Measurements from ENCODE around the gene PDE4D. TPM values are rescaled to one million over a fixed set of nuclear protein-coding genes. Genes with fewer than 3 reads are reported as not detected.

PDE4D gene
- total RNA-seq, 1 donor from 2014 or later = 11.8 TPM

DNA sequence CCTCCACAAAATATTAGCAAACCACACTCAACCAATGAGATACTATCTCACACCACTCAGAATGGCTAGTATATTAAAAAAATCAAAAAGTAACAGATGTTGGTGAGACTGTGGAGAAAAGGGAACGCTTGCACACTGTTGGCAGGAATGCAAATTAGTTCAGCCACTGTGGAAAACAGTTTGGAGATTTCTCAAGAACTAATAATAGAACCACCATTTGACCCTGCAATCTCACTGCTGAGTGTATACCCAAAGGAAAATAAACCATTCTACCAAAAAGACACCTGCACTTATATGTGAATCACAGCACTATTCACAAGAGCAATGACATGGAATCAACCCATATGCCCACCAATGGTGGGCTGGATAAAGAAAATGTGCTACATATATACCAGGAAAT, 393.5 kb downstream of the PDE4D start:
- TF ChIP-seq, protein P1, sequence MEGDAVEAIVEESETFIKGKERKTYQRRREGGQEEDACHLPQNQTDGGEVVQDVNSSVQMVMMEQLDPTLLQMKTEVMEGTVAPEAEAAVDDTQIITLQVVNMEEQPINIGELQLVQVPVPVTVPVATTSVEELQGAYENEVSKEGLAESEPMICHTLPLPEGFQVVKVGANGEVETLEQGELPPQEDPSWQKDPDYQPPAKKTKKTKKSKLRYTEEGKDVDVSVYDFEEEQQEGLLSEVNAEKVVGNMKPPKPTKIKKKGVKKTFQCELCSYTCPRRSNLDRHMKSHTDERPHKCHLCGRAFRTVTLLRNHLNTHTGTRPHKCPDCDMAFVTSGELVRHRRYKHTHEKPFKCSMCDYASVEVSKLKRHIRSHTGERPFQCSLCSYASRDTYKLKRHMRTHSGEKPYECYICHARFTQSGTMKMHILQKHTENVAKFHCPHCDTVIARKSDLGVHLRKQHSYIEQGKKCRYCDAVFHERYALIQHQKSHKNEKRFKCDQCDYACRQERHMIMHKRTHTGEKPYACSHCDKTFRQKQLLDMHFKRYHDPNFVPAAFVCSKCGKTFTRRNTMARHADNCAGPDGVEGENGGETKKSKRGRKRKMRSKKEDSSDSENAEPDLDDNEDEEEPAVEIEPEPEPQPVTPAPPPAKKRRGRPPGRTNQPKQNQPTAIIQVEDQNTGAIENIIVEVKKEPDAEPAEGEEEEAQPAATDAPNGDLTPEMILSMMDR (conservative IDR thresholded peaks at IDR 0.05) = no peak
- H3K36me3 Mint-ChIP-seq (ENCODE audit: low read depth) = no peaks in the 10 kb centered on the region

DNA sequence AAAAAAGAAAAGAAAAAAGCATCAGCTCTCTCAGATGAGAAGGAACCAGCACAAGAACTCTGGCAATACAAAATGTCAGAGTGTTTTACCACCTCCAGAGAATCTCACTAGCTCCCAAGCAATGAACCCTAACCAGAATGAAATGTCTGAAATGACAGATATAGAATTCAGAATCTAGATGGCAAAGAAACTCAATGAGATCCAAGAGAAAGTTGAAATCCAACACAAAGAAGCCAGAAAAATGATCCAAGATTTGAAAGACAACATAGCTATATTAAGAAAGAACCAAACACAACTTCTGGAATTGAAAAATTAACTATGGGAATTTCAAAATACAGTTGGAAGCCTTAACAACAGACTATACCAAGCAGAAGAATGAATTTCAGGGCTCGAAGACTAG, 396.3 kb downstream of the PDE4D start:
- Mint-ChIP-seq H3K4me3 (no peak overlapping the region), H3K27ac (ENCODE audit: unreplicated experiment) (no peak overlapping the region), H3K9me3 (peaks cover 8% of the 10 kb centered on the region), H3K36me3 (ENCODE audit: low read depth) (no peaks in the 10 kb centered on the region), H3K27me3 (ENCODE audit: low read depth) (no peaks in the 10 kb centered on the region), H3K4me1 (no peaks in the 10 kb centered on the region)
- TF ChIP-seq, protein P1 (conservative IDR thresholded peaks at IDR 0.05) = no peak
- DNase-seq (ENCODE audit: low read depth, low spot score) = no peak

More for the DNA sequence above, 393.5 kb downstream of the PDE4D start:
- no peaks in the 10 kb centered on the region for H3K4me1 Mint-ChIP-seq
- DNase-seq (ENCODE audit: low read depth, low spot score) = no peak
- no peak overlapping the region for H3K27ac Mint-ChIP-seq (ENCODE audit: unreplicated experiment)
- H3K27me3 Mint-ChIP-seq (ENCODE audit: low read depth) = no peaks in the 10 kb centered on the region
- no peak overlapping the region for H3K4me3 Mint-ChIP-seq
- peaks cover 8% of the 10 kb centered on the region for H3K9me3 Mint-ChIP-seq

DNA sequence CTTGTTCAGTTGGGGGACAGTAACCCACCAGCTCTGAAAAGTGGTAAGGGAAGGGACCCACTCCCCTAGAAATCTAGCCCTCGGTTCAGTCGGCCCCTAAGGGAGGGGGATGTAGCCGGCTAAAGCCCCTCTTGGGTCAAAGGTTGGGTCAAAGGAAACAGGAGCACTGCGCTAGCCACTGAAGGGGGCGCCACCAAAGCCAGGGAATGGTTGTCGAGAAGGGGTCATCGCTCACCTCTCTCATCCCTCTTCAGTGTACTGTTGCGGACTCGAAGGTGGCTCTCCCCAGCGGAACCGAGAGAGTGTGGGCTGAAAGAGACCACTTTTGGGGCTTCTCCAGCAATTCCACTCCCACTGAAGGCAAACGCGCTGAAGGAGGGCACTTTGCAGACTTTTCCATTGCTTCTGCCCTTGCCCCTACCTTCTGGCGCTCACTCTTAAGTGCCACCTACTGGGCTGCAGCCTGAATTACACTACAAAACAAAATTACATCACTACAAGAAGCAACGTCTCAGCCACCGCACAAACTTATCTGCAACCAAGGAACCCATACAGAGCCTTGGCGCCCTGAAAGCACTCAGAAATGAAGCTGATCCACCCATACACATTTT, 396.9 kb downstream of the PDE4D start:
- Mint-ChIP-seq H3K27me3 (ENCODE audit: low read depth) (no peaks in the 10 kb centered on the region), H3K4me3 (no peak overlapping the region), H3K36me3 (ENCODE audit: low read depth) (no peaks in the 10 kb centered on the region), H3K27ac (ENCODE audit: unreplicated experiment) (no peak overlapping the region), H3K4me1 (no peaks in the 10 kb centered on the region), H3K9me3 (peaks cover 8% of the 10 kb centered on the region)
- no peak for DNase-seq (ENCODE audit: low read depth, low spot score)
- TF ChIP-seq, protein P1 (conservative IDR thresholded peaks at IDR 0.05) = peak; percentile 52

DNA sequence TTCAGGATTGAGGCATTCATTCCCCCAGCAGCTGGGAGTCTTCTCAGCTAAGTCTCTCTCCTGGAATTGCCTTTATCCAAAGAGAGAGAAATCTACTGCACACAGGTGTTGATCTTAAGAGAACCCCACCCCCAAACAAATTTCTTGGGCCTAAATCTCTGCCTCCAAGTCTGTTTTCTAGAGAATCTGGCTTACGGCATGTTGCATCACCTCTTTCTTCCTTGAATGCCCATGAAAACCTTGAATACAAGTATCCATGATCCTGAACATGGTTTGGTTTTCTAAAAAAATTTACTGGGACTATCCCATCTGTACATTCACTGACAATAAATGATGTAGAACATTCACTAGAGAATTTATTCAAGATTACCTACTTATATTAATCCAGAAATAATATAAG, 401.6 kb downstream of the PDE4D start:
- DNase-seq (ENCODE audit: low read depth, low spot score) = no peak
- Mint-ChIP-seq H3K27me3 (ENCODE audit: low read depth) (no peaks in the 10 kb centered on the region), H3K36me3 (ENCODE audit: low read depth) (no peaks in the 10 kb centered on the region), H3K4me3 (no peak overlapping the region), H3K27ac (ENCODE audit: unreplicated experiment) (no peak overlapping the region), H3K4me1 (peaks cover 4% of the 10 kb centered on the region), H3K9me3 (peaks cover 2% of the 10 kb centered on the region)
- TF ChIP-seq, protein P1 (conservative IDR thresholded peaks at IDR 0.05) = no peak

DNA sequence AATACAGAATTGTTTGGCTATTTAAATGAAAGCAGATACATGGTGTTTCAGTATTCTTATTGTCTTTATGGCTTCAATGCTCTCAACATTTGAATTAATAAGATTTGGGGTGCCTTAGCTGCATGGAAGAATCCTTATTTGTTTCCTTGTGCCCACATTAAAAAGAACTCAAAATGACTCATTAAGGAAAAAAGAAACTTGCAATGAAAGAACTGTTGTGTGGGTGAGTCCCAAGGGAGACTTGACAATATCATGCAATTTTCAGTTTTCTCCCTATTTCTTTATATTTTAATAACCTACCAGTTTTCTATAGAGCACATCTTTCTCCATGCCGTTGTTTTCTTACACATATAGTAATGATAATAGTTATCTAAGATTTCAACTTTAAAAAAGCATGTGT, 404.0 kb downstream of the PDE4D start:
- Mint-ChIP-seq H3K27me3 (ENCODE audit: low read depth) (no peaks in the 10 kb centered on the region), H3K9me3 (no peaks in the 10 kb centered on the region), H3K36me3 (ENCODE audit: low read depth) (no peaks in the 10 kb centered on the region), H3K4me1 (peaks cover 12% of the 10 kb centered on the region), H3K27ac (ENCODE audit: unreplicated experiment) (no peak overlapping the region), H3K4me3 (no peak overlapping the region)
- TF ChIP-seq, protein P1 (conservative IDR thresholded peaks at IDR 0.05) = no peak
- no peak for DNase-seq (ENCODE audit: low read depth, low spot score)
